HUES64 (cell line): ENCODE data around the gene ACTR3C. TPM values are rescaled to one million over a fixed set of nuclear protein-coding genes. Genes with fewer than 3 reads are reported as not detected.

Experiments used
- H3K27ac ChIP-seq: 2 replicates; pipeline ENCODE4 v1.7.0; 2013; ENCODE audit warnings: low read depth, low read length, inconsistent platforms
- H3K27me3 ChIP-seq: 2 replicates; pipeline ENCODE4 v1.6.1; 2013; ENCODE audit warnings: mild to moderate bottlenecking, low read length; ENCODE audit not compliant: insufficient read depth
- H3K36me3 ChIP-seq: 2 replicates; pipeline ENCODE4 v1.6.1; 2013; ENCODE audit warnings: mild to moderate bottlenecking, low read length; ENCODE audit not compliant: insufficient read depth
- H3K4me1 ChIP-seq: 2 replicates; pipeline ENCODE4 v1.6.1; 2013; ENCODE audit warnings: mild to moderate bottlenecking, low read length, moderate library complexity; ENCODE audit not compliant: insufficient read depth
- H3K4me3 ChIP-seq: 2 replicates; pipeline ENCODE4 v1.5.1; 2013; ENCODE audit warnings: mild to moderate bottlenecking, low read length, moderate library complexity
- H3K9ac ChIP-seq: 2 replicates; pipeline ENCODE4 v1.6.1; 2013; ENCODE audit warnings: mild to moderate bottlenecking, low read depth, low read length
- H3K9me3 ChIP-seq: 2 replicates; pipeline ENCODE4 v1.6.1; 2013; ENCODE audit warnings: low read depth, low read length; ENCODE audit not compliant: insufficient read depth
- WGBS: fragments of 150-250, 120-280 bp; methylation state at CpG from one replicate; pipeline ENCODE4 v1.1.7; 2013; ENCODE audit warnings: missing lambda C conversion rate; 5-methylcytosine and 5-hydroxymethylcytosine counted together
- polyA plus RNA-seq, 2 experiments: library from polyadenylated mRNA; stranded (reverse); fragments of 50-300 nt; gene quantifications; one replicate each; pipeline ENCODE4 v1.2.3, GENCODE V29; 2013

ACTR3C gene
- 1.3 TPM for polyA plus RNA-seq (2013, experiment 1 of 2)
- polyA plus RNA-seq (2013, experiment 2 of 2) = 0.51 TPM

DNA sequence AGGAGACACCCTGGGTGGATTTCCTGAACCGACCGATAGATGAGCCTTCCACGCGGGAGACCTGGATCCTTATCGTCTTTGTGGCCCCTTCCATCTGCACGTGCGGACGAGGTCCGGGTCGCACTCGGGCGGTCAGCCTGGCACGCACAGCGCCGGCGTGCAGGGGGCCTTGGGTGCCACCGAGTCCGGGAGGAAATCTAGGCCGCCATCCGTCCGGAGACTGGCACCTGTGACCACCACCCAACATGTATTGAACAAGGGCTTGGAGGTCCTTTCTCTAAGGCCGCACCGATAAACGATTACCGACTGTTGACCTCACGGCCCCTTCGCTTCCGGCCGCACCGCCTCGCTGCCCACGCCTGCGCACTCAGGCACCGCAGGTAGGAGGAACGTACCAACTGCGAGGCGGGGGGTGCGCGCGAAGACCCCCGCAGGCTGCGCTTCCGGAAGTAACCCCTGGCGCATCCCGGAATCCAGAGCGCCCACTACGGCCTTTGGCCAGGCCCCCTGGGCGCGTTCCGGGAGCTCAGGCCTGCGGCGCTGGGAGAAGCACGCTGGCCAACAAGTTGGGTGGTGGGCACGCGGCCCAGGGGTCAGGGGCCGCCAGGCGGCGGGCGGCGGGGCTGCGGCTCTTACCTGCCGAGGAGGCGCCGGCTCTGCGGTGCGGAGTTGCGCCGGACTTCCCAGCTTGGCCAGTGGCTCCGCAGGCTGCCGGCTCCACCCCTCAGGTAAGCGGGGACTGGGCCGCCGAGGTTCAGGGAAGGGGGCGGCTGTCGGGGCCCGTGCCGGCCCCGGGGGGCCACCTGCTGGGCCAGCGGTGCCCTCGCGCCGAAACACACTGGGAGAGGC, at the start of gene ACTR3C, which contains the start of gene LRRC61:
Gene ACTR3C, minus strand, starts transcription at position 713 of the 849 bp plus-strand sequence. CDS start 28,249 bp downstream, outside the sequence.
Gene LRRC61, plus strand, starts transcription at position 523 of the 849 bp plus-strand sequence. CDS start 13,507 bp downstream, outside the sequence.
- H3K9ac ChIP-seq = peak within 1 kb of the TSS; percentile 85
- peaks cover 13% of the 10 kb centered on the region; the same call in 1 of the 2 replicates for H3K4me1 ChIP-seq
- peaks cover 32% of the 10 kb centered on the region for H3K36me3 ChIP-seq
- H3K4me3 ChIP-seq = peak within 1 kb of the TSS; percentile 90
- H3K9me3 ChIP-seq = no peaks in the 10 kb centered on the region
- H3K27ac ChIP-seq = peak within 1 kb of the TSS; percentile 79
- WGBS = 50% methylated on average over 82 of the region's 82 CpGs
- no peaks in the 10 kb centered on the region for H3K27me3 ChIP-seq

DNA sequence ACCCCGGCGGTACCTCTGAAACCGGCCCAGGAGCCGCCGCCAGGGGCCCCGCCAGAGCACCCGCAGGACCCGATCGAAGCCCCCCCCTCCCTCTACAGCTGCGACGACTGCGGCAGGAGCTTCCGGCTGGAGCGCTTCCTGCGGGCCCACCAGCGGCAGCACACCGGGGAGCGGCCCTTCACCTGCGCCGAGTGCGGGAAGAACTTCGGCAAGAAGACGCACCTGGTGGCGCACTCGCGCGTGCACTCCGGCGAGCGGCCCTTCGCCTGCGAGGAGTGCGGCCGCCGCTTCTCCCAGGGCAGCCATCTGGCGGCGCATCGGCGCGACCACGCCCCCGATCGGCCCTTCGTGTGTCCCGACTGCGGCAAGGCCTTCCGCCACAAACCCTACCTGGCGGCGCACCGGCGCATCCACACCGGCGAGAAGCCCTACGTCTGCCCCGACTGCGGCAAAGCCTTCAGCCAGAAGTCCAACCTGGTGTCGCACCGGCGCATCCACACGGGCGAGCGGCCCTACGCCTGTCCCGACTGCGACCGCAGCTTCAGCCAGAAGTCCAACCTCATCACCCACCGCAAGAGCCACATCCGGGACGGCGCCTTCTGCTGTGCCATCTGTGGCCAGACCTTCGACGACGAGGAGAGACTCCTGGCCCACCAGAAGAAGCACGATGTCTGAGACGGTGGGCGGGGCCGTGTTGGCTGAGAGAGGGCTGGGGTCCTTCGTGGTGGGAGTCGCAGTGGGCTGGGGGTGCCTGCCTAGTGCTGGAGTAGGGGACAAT, 49.1 kb upstream of the ACTR3C start:
- WGBS = 94% methylated on average over 79 of the region's 79 CpGs

GRCh38 chr7:150371996-150372270, 48.6 kb upstream of the ACTR3C start:
- H3K27ac ChIP-seq = no peak overlapping the region
- 96% methylated on average over 30 of the region's 30 CpGs for WGBS
- H3K27me3 ChIP-seq = no peaks in the 10 kb centered on the region
- H3K9me3 ChIP-seq = no peaks in the 10 kb centered on the region
- no peak overlapping the region for H3K9ac ChIP-seq
- peaks cover 38% of the 10 kb centered on the region for H3K4me1 ChIP-seq
- H3K36me3 ChIP-seq = peaks cover 49% of the 10 kb centered on the region
- no peak overlapping the region for H3K4me3 ChIP-seq

More for the DNA sequence above, 49.1 kb upstream of the ACTR3C start:
- H3K9me3 ChIP-seq = no peaks in the 10 kb centered on the region
- H3K4me3 ChIP-seq = no peak overlapping the region
- H3K36me3 ChIP-seq = peaks cover 49% of the 10 kb centered on the region
- no peak overlapping the region for H3K27ac ChIP-seq
- no peak overlapping the region for H3K9ac ChIP-seq
- peaks cover 42% of the 10 kb centered on the region for H3K4me1 ChIP-seq
- H3K27me3 ChIP-seq = no peaks in the 10 kb centered on the region

GRCh38 chr7:150371131-150371995, 48.0 kb upstream of the ACTR3C start:
- H3K4me1 ChIP-seq = peaks cover 33% of the 10 kb centered on the region
- no peaks in the 10 kb centered on the region for H3K27me3 ChIP-seq
- H3K36me3 ChIP-seq = peaks cover 49% of the 10 kb centered on the region
- H3K9ac ChIP-seq = 0 out of 2 replicates have a peak overlapping the region, but pooled peaks have one; percentile 96
- no peak overlapping the region for H3K4me3 ChIP-seq
- 0 out of 2 replicates have a peak overlapping the region, but pooled peaks have one; percentile 10 for H3K27ac ChIP-seq
- H3K9me3 ChIP-seq = no peaks in the 10 kb centered on the region
- 94% methylated on average over 48 of the region's 48 CpGs for WGBS

DNA sequence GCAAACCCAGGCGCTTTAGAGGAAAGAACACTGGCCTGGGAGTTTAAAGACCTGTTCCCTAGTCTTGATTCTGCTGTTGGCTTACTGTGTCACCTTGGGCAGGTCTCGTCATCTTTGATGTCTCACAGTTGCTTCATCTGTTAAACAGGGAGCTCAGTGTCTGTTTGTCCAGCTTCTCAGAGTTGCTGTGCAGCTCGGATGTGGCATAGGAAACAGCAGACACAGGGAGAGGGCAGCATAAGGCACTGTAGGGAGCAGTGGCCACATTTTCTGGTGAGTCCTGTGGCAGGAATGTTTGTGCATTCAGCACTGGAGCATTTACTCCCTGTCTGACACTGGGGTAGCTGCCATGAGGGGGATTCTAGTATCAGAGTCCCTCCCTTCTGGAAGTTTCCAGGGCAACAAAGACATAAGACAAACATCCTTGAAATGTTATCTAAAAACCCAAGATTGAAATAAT, 47.3 kb upstream of the ACTR3C start:
- Histone ChIP-seq H3K4me3 (peak overlapping the region; percentile 60; the same call in 1 of the 2 replicates), H3K9ac (peak overlapping the region; percentile 96; the same call in 1 of the 2 replicates), H3K27ac (peak overlapping the region; percentile 28; the same call in 1 of the 2 replicates), H3K36me3 (peaks cover 49% of the 10 kb centered on the region), H3K4me1 (peaks cover 33% of the 10 kb centered on the region), H3K27me3 (no peaks in the 10 kb centered on the region), H3K9me3 (no peaks in the 10 kb centered on the region)
- 87% methylated on average over 3 of the region's 3 CpGs for WGBS

GRCh38 chr7:150369748-150370501, 46.6 kb upstream of the ACTR3C start:
- Histone ChIP-seq H3K36me3 (peaks cover 49% of the 10 kb centered on the region), H3K9ac (peak overlapping the region; percentile 96), H3K4me1 (peaks cover 33% of the 10 kb centered on the region), H3K27me3 (no peaks in the 10 kb centered on the region), H3K4me3 (peak overlapping the region; percentile 60), H3K27ac (peak overlapping the region; percentile 91), H3K9me3 (no peaks in the 10 kb centered on the region)
- 56% methylated on average over 23 of the region's 23 CpGs for WGBS

GRCh38 chr7:150368884-150369747, 45.8 kb upstream of the ACTR3C start:
- Histone ChIP-seq H3K36me3 (peaks cover 43% of the 10 kb centered on the region), H3K9ac (peak overlapping the region; percentile 96), H3K4me1 (peaks cover 33% of the 10 kb centered on the region), H3K27me3 (no peaks in the 10 kb centered on the region), H3K9me3 (no peaks in the 10 kb centered on the region), H3K27ac (peak overlapping the region; percentile 91), H3K4me3 (peak overlapping the region; percentile 60)
- under 1% methylated on average over 58 of the region's 58 CpGs for WGBS

- H3K9me3 ChIP-seq = no peaks in the 10 kb centered on the region
- peaks cover 35% of the 10 kb centered on the region for H3K36me3 ChIP-seq
- peak within 1 kb of the TSS; percentile 60 for H3K4me3 ChIP-seq
- H3K27ac ChIP-seq = peak within 1 kb of the TSS; percentile 91
- H3K27me3 ChIP-seq = no peaks in the 10 kb centered on the region
- H3K4me1 ChIP-seq = peaks cover 28% of the 10 kb centered on the region
- WGBS = 4% methylated on average over 85 of the region's 85 CpGs
- H3K9ac ChIP-seq = peak within 1 kb of the TSS; percentile 96
Measured at GRCh38 chr7:150368096-150368883, 44.9 kb upstream of the ACTR3C start, which contains the start of gene REPIN1. REPIN1 (plus strand) TSS chr7:150368822; CDS start chr7:150369712, 890 bp downstream.

DNA sequence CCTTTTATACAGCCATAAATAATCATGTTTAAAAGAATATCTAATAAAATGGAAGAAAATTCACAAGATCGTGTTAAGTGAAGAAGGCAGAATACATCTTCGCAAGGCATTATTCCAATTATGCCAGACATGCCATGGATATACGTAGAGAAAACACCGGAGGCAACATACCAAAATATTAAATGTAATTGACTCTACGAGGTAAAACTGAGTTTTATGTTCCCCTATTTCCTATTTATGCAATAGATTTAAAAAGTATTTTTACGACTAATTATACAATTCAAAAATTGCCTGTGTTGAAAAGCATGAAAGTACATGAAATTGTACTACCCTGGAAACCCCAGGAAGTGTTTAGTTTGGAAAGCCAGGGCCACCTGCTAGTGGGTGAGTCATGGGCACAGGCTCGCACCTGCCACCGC, 44.3 kb upstream of the ACTR3C start:
- Histone ChIP-seq H3K4me3 (peak overlapping the region; percentile 60), H3K9ac (peak overlapping the region; percentile 96), H3K36me3 (peaks cover 29% of the 10 kb centered on the region), H3K27ac (peak overlapping the region; percentile 91), H3K27me3 (no peaks in the 10 kb centered on the region), H3K9me3 (no peaks in the 10 kb centered on the region), H3K4me1 (peaks cover 31% of the 10 kb centered on the region)
- WGBS = 69% methylated on average over 7 of the region's 8 CpGs
